Measurements from ENCODE around the gene PRDM12. TPM values are rescaled to one million over a fixed set of nuclear protein-coding genes. Genes with fewer than 3 reads are reported as not detected.

PRDM12 gene
- polyA plus RNA-seq, 10 donors: not detected

GRCh38 chr9:130718562-130718961 is 54.2 kb downstream of the PRDM12 start:
- DNase-seq: no peak

DNA sequence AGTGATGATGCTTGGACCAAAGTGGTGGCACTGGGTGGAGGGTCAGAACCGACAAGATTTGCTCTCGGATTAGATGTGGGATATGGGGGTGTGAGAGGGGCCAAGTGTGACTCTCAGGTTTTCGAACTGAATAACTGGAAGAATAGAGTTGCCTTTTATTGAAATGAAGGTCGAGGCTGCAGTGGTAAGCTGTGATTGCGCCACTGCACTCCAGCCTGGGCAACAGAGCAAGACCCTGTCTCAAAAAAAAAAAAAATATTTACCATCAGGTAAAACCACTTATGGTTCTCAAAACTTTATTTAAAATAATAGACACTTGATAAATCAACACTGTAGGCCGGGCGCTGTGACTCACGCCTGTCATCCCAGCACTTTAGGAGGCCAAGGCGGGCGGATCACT is 56.4 kb downstream of the PRDM12 start:
- no peak for DNase-seq

DNA sequence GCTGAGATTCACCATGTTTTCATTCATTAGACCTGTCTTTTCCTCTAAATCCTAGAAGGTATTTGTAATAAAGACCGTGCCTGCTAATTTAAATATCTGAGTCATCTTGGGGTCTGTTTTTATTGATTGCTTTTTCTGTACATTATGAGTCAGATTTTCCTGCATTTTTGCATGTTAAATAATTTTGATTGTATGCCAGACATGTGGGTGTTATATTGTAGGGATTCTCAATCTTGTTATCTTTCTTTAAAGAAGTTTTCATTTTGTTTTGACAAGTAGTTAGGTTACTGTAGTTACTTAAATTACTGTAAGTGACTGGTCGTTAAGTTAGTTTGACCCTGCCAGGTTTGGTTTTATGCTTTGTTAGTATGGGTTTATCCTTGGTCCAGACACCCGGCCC is 64.3 kb downstream of the PRDM12 start:
- DNase-seq: no peak

GRCh38 chr9:130729145-130729544 is 64.8 kb downstream of the PRDM12 start:
- no peak for DNase-seq

- DNase-seq: no peak
These were observed 67.0 kb downstream of the PRDM12 start for GRCh38 chr9:130731355-130731754.

DNA sequence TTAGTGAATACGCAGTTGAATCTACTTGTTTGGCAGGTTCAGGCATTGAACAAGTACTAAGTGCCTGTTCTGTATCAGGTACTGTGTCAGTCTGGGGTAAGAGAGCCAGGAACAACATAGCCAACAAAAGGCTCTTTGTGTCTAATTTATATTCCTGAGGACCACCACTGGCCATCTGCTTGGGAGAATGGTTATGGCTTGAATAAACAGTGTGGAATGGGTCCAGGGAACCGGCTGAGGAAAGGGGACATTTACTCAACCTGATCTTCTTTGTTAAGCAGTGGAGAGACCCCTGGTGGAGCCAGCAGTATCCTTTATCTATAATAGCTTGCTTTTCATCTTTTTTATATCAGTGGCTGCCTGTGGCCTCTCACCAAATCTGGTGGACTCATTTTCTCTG is 67.7 kb downstream of the PRDM12 start:
- peak in 1 of 3 donors; percentile 7 for DNase-seq

Other genes with a start within 250 kb of the PRDM12 start
- gene ASS1, start 219.6 kb upstream of the PRDM12 start, polyA plus RNA-seq (ENCODE audit: insufficient read length in 10 of 10): 10 to 100 TPM; 44.9 to 88.4 (median 58.4) TPM
- 10 to 100 TPM; 33.5 to 51.2 (median 43.2) TPM for gene FUBP3, start 85.0 kb upstream of the PRDM12 start, polyA plus RNA-seq (ENCODE audit: insufficient read length in 10 of 10)
- 10 to 100 TPM; 19.7 to 31.6 (median 25.1) TPM for gene EXOSC2, start 29.2 kb downstream of the PRDM12 start, polyA plus RNA-seq (ENCODE audit: insufficient read length in 10 of 10)
- 10 to 100 TPM; 49.5 to 75.8 (median 61.8) TPM for gene ABL1, start 170.7 kb downstream of the PRDM12 start, polyA plus RNA-seq (ENCODE audit: insufficient read length in 10 of 10)
- gene QRFP, start 232.2 kb downstream of the PRDM12 start, polyA plus RNA-seq (ENCODE audit: insufficient read length in 10 of 10): under 1 TPM; 0.18 to 0.59 (median 0.29) TPM

Data from muscle of back (tissue), 11 donors.